Heart right ventricle (tissue), 16 donors: Measurements from ENCODE around the gene NEK5. TPM values are rescaled to one million over a fixed set of nuclear protein-coding genes. Genes with fewer than 3 reads are reported as not detected.
"Not testable (repeated sequence)": the region's sequence is repeated elsewhere in the genome, so short reads cannot be mapped to it uniquely, and the experiment has no call there.

ENCODE experiments used
- ATAC-seq, 8 donors: fragments of 200-7000 bp; cut with Tn5 transposase; one replicate each; pipeline ENCODE4 v1.9.1; 2020; ENCODE audit warnings: mild to moderate bottlenecking in 8 of 8, moderate library complexity in 8 of 8, moderate number of reproducible peaks in 1 of 8
- DNase-seq, 2 donors: peaks; one replicate each; pipeline ENCODE4 v3.0.0-alpha.2; 2020
- H3K27ac ChIP-seq, 10 donors: fragments of 200-600 bp; sonication (generic) in 2 of 10; one replicate each; pipeline versions ENCODE4 v1.5.0 to v1.8.0; 2020 to 2022; ENCODE audit warnings: mild to moderate bottlenecking in 3 of 10
- H3K27me3 ChIP-seq, 7 donors: fragments of 200-600 bp; one replicate each; pipeline ENCODE4 v1.8.0; 2021 to 2022; ENCODE audit warnings: mild to moderate bottlenecking in 2 of 7
- H3K36me3 ChIP-seq, 9 donors: fragments of 200-600 bp; sonication (generic) in 1 of 9; one replicate each; pipeline versions ENCODE4 v1.5.0 to v1.8.0; 2020 to 2022; ENCODE audit warnings: mild to moderate bottlenecking in 2 of 9
- H3K4me1 ChIP-seq, 9 donors: fragments of 200-600 bp; sonication (generic) in 1 of 9; one replicate each; pipeline versions ENCODE4 v1.5.0 to v1.8.0; 2020 to 2022; ENCODE audit warnings: mild to moderate bottlenecking in 4 of 9
- H3K4me3 ChIP-seq, 10 donors: fragments of 200-600 bp; sonication (generic) in 2 of 10; one replicate each; pipeline versions ENCODE4 v1.5.0 to v1.8.0; 2020 to 2022; ENCODE audit warnings: mild to moderate bottlenecking in 7 of 10, moderate library complexity in 2 of 10
- H3K9me3 ChIP-seq, 11 donors: fragments of 200-600 bp in 10 of 11; sonication (generic) in 2 of 11; one replicate each; pipeline versions ENCODE4 v1.5.0 to v1.8.0; 2013 to 2022; ENCODE audit warnings: mild to moderate bottlenecking in 2 of 11, control low read depth in 1 of 11, moderate library complexity in 1 of 11
- WGBS, 2 donors: extraction: QIAGEN DNeasy Blood & Tissue Kit; methylation state at CpG; one replicate each; pipeline ENCODE4 v1.1.7; 2013; ENCODE audit warnings: inconsistent platforms in 1 of 2; 5-methylcytosine and 5-hydroxymethylcytosine counted together
- intact Hi-C, 10 donors: fragments of 100-400 bp; cut with DNase I; formaldehyde crosslinking; loops; one replicate each; pipeline versions ENCODE4 v1.11.1 to v1.14.2; 2022
- polyA plus RNA-seq, 2 donors: library from polyadenylated mRNA; stranded (reverse); fragments of 200-250 nt; gene quantifications; one replicate each; pipeline ENCODE4 v1.2.3, GENCODE V29; 2013
- total RNA-seq, 10 donors: library from RNA; stranded (reverse); fragmentation: NEBNext Ultra II Directional in 3 of 10; extraction: Animal tissue kit (Norgen Biotek cat#: 25700) in 3 of 10; gene quantifications; one replicate each; pipeline versions ENCODE4 v1.2.1 to v1.2.4, GENCODE V29; 2021 to 2023
- TF ChIP-seq, protein P1 (sequence below), 9 donors: fragments of 200-600 bp; sonication (generic) in 2 of 9; IDR thresholded peaks; one replicate each; pipeline versions ENCODE4 v1.5.0 to v1.8.0; 2021 to 2022; ENCODE audit warnings: antibody characterized with exemption in 9 of 9, mild to moderate bottlenecking in 5 of 9, moderate library complexity in 1 of 9
- donor health status: Arrhythmogenic right ventricular cardiomyopathy.
- donor health status: ischemic (EF 13 %, LVEDD 7.1; RV severe dilation, severe dysfunction).
- donor health status: healthy with polysubstance abuse.
- donor health status: DM: no; HTN: yes; CAD: no.
- donor health status: DM: no; HTN: no; CAD: no.
- donor health status: ischemic (EF 25% LVEDD 6.9; RV normal size, moderate dysfunction).
- donor health status: ischemic (EF 25% LVEDD 5.7; RV mildly dilated, moderate dysfunction).
- donor health status: healthy.
- donor health status: DM: yes; HTN: yes; CAD: no.
- donor health status: Ischemic cardiomyopathy.
- donor health status: ischemic (EF 35%, LVEDD 5.7; RV mildly dilated, moderate dysfunction).
- donor health status: nonischemic (EF 11% LVEDD 7.7; RV severe dilation, severe dysfunction).
- donor health status: DM: yes; HTN: yes; CAD: no.
- donor health status: PGD.
- donor health status: ischemic (EF 29% LVEDD 5.4; RV normal size, mild dysfunction).
- donor health status: nonischemic (EF 23%, LVEDD 6.1; RV moderate dilation, normal function).

Gene NEK5
- total and polyA plus RNA-seq, 12 donors, result 0.03 to 0.93 (median 0.25) TPM; not detected in 1

DNA sequence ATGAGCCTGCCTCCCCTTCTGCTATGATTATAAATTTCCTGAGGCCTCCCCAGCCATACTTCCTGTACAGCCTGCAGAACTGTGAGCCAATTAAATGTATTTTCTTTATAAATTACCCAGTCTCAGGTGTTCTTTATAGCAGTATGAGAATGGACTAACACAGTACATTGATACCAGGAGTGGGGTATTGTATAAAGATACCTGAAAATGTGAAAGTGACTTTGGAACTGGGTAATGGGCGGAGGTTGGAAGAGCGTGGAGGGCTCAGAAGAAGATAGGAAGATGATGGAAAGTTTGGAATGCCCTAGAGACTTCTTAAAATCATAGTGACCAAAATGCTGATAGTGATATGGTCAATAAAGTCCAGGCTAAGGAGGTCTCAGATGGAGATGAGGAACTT lies 32.8 kb downstream of the NEK5 start:
- H3K27me3 ChIP-seq, result no peaks in the 10 kb centered on the region
- H3K4me3 ChIP-seq, result no peak overlapping the region
- intact Hi-C loops, result no loop called here
- H3K27ac ChIP-seq, result no peak overlapping the region
- 91 to 98% methylated on average over 2 of the region's 2 CpGs for WGBS, 2 donors
- no peak for DNase-seq
- no peaks in the 10 kb centered on the region for H3K9me3 ChIP-seq
- ATAC-seq, result no peak
- H3K4me1 ChIP-seq, result no peaks in the 10 kb centered on the region
- H3K36me3 ChIP-seq, result no peaks in the 10 kb centered on the region
- TF ChIP-seq, protein P1, sequence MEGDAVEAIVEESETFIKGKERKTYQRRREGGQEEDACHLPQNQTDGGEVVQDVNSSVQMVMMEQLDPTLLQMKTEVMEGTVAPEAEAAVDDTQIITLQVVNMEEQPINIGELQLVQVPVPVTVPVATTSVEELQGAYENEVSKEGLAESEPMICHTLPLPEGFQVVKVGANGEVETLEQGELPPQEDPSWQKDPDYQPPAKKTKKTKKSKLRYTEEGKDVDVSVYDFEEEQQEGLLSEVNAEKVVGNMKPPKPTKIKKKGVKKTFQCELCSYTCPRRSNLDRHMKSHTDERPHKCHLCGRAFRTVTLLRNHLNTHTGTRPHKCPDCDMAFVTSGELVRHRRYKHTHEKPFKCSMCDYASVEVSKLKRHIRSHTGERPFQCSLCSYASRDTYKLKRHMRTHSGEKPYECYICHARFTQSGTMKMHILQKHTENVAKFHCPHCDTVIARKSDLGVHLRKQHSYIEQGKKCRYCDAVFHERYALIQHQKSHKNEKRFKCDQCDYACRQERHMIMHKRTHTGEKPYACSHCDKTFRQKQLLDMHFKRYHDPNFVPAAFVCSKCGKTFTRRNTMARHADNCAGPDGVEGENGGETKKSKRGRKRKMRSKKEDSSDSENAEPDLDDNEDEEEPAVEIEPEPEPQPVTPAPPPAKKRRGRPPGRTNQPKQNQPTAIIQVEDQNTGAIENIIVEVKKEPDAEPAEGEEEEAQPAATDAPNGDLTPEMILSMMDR (IDR thresholded peaks at IDR 0.05), result no peak

DNA sequence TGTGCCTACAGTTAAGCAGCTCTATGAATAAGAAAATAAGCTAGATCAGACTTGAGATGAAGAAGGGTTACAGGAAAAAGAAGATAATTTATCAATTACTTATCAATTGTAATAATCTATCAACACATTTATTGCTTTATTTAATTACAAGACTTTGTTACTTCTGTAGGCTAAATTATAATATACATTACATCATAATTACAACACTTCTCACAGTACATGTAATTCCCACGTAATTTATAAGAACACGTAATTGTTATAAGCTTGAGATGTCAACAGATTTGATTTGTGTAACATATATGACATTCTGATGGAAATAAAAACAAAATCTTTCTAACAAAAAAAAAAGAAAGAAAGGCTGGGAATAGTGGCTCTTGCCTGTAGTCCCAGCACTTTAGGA lies 36.8 kb downstream of the NEK5 start:
- H3K4me3 ChIP-seq, result no peak overlapping the region
- no peaks in the 10 kb centered on the region for H3K27me3 ChIP-seq
- no peaks in the 10 kb centered on the region for H3K4me1 ChIP-seq
- DNase-seq, result no peak
- ATAC-seq, result no peak
- intact Hi-C loops, result no loop called here
- TF ChIP-seq, protein P1 (IDR thresholded peaks at IDR 0.05), result no peak
- H3K9me3 ChIP-seq, result no peaks in the 10 kb centered on the region
- WGBS, 2 donors, result 92 to 95% methylated on average over 2 of the region's 2 CpGs
- H3K36me3 ChIP-seq, result no peaks in the 10 kb centered on the region
- H3K27ac ChIP-seq, result no peak overlapping the region

DNA sequence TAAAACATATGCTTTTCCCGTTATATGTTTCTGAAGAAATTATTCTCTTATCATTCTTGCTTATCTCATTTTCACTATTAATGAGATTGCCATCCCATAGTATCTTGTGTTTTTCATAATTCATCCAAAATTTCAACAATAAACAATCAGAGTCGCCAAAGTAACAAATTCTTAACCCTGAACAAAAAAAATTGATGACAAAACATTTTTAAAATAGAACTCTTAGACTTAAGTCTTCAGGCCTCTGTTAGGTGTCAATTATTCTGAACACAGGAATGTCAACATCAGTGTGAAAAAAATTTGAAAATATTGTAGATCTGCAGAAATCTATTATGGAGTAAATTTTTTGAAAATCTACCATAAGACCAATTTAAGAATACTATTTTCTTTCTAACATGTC lies 37.4 kb downstream of the NEK5 start:
- Histone ChIP-seq H3K4me1 (no peaks in the 10 kb centered on the region), H3K4me3 (no peak overlapping the region), H3K9me3 (no peaks in the 10 kb centered on the region), H3K27me3 (no peaks in the 10 kb centered on the region), H3K36me3 (no peaks in the 10 kb centered on the region), H3K27ac (no peak overlapping the region)
- intact Hi-C loops, result no loop called here
- ATAC-seq (no peak), DNase-seq (no peak)
- TF ChIP-seq, protein P1 (IDR thresholded peaks at IDR 0.05), result no peak
- 58 to 62% methylated on average over 2 of the region's 2 CpGs for WGBS, 2 donors

DNA sequence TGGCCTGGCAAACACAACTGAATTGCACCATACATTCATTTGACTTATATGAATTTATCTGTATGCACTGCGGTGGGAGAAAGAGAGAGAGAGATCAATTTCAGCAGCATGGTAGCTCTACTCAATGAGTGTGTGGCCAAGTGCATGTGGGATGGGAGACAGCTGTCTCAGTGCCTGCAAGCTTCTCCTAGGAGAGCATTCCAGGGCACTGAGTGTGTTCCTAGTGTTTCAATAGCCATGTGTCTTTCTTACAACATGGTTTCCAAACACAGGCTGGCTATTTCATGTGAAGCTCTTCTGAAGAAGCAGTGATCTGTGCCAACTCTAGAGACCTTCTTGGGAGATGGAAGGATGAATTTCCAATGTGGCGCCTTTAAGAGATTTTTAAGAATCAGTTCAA lies 43.5 kb downstream of the NEK5 start:
- Histone ChIP-seq H3K4me1 (no peaks in the 10 kb centered on the region), H3K9me3 (no peaks in the 10 kb centered on the region), H3K27ac (no peak overlapping the region), H3K36me3 (no peaks in the 10 kb centered on the region), H3K4me3 (no peak overlapping the region), H3K27me3 (no peaks in the 10 kb centered on the region)
- intact Hi-C loops, result no loop called here
- ATAC-seq (no peak), DNase-seq (no peak)
- TF ChIP-seq, protein P1 (IDR thresholded peaks at IDR 0.05), result no peak
- 71 to 85% methylated on average over 2 of the region's 2 CpGs for WGBS, 2 donors

DNA sequence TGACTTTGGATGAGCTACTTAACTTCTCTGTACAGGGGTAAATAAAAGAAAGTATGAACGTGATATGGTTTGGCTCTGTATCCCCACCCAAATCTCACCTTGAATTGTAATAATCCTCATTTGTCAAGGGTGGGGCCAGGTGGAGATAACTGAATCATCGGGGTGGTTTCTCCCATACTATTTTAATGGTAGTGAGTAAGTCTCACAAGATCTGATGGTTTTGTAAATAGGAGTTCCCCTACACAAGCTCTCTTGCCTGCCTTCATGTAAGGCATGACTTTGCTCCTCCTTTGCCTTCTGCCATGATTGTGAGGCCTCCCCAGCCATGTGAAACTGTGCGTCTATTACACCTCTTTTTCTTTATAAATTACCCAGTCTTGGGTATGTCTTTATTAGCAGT lies 43.9 kb downstream of the NEK5 start:
- H3K36me3 ChIP-seq, H3K4me1 ChIP-seq, H3K4me3 ChIP-seq, H3K27ac ChIP-seq, DNase-seq, ATAC-seq, H3K27me3 ChIP-seq, intact Hi-C loops, H3K9me3 ChIP-seq: not testable (repeated sequence)
- 89 to 93% methylated on average over 3 of the region's 3 CpGs for WGBS, 2 donors
